GM12878 (cell line): ENCODE results near the gene TRUB1. TPM values are rescaled to one million over a fixed set of nuclear protein-coding genes. Genes with fewer than 3 reads are reported as not detected.

Source experiments
- ATAC-seq: fragments of 200-7000 bp; cut with Tn5 transposase; 3 replicates; pipeline ENCODE4 v1.9.1; 2020; ENCODE audit warnings: mild to moderate bottlenecking, moderate library complexity
- BruUV-seq: library from RNA; stranded (reverse); fragments of 400-500 nt; replicated peaks from 2 replicates; lab custom pipeline; 2021; lab: Mats Ljungman, UMichigan
- CTCF ChIA-PET: fragments of 300-600 bp; sonication (Branson Sonifier 250); formaldehyde crosslinking; extraction: SDS; loops from one replicate; lab custom pipeline; 2021; ENCODE audit warnings: inconsistent platforms; lab: Yijun Ruan, JAX
- POLR2A ChIA-PET: fragments of 350-600 bp; formaldehyde crosslinking; extraction: SDS; loops from one replicate; lab custom pipeline; 2021; ENCODE audit warnings: inconsistent platforms; lab: Charles Lee
- RAD21 ChIA-PET: fragments of 300-600 bp; sonication (Branson Sonifier 250); formaldehyde crosslinking; loops from one replicate; lab custom pipeline; 2023; ENCODE audit warnings: antibody characterized with exemption; ENCODE audit not compliant: unreplicated experiment; lab: Charles Lee
- SMC1A ChIA-PET: fragments of 300-600 bp; sonication (Branson Sonifier 250); formaldehyde crosslinking; loops from one replicate; lab custom pipeline; 2023; ENCODE audit not compliant: unreplicated experiment, uncharacterized antibody; lab: Charles Lee
- DNase-seq: peaks from one replicate; pipeline ENCODE4 v3.0.0-alpha.2; 2011; ENCODE audit warnings: low read depth, low spot score
- FAIRE-seq: peaks from 3 replicates; lab custom pipeline; 2011; peaks lifted over from hg19 to GRCh38; lab: Jason Lieb, UNC
- H2AFZ ChIP-seq: 2 replicates; pipeline ENCODE4 v1.6.0; 2011; ENCODE audit warnings: low read depth, low read length, control low read depth; ENCODE audit not compliant: control insufficient read depth
- H3K27ac ChIP-seq: 2 replicates; pipeline ENCODE4 v1.5.1; 2011; ENCODE audit warnings: control low read depth; ENCODE audit not compliant: control insufficient read depth, insufficient read depth
- H3K27me3 ChIP-seq, 2 experiments: replicated peaks in 1 of 2; 2 replicates each; pipeline versions ENCODE4 v1.6.0 to v1.6.1; 2011; ENCODE audit warnings: low read length in 1 of 2; ENCODE audit not compliant: control insufficient read depth in 2 of 2, insufficient read depth in 2 of 2
- H3K36me3 ChIP-seq, 2 experiments: 2 replicates each; pipeline ENCODE4 v1.5.1; 2011; ENCODE audit warnings: low read length in 1 of 2; ENCODE audit not compliant: control insufficient read depth in 2 of 2, insufficient read depth in 2 of 2
- H3K4me1 ChIP-seq: 2 replicates; pipeline ENCODE4 v1.6.1; 2011; ENCODE audit warnings: mild to moderate bottlenecking, low read length, moderate library complexity, mixed read lengths; ENCODE audit not compliant: control insufficient read depth, insufficient read depth
- H3K4me2 ChIP-seq: 2 replicates; pipeline ENCODE4 v1.6.0; 2011; ENCODE audit warnings: control low read depth; ENCODE audit not compliant: control insufficient read depth, insufficient read depth
- H3K4me3 ChIP-seq: fragments of 200-600 bp; sonication (generic); 2 replicates; pipeline ENCODE4 v1.5.1; 2016
- H3K79me2 ChIP-seq: 2 replicates; pipeline ENCODE4 v1.6.0; 2011; ENCODE audit warnings: low read length; ENCODE audit not compliant: control insufficient read depth, insufficient read depth
- H3K9ac ChIP-seq: 2 replicates; pipeline ENCODE4 v1.8.0; 2011; ENCODE audit warnings: low read length, control low read depth, mixed read lengths; ENCODE audit not compliant: control insufficient read depth, insufficient read depth
- H3K9me3 ChIP-seq: replicated peaks from 3 replicates; pipeline ENCODE4 v1.5.1; 2011; ENCODE audit warnings: mild to moderate bottlenecking, low read length; ENCODE audit not compliant: control insufficient read depth, insufficient read depth
- H4K20me1 ChIP-seq: 2 replicates; pipeline ENCODE4 v1.6.0; 2011; ENCODE audit not compliant: control insufficient read depth, insufficient read depth
- BCL11A ChIP-seq: IDR thresholded peaks from 2 replicates; pipeline ENCODE4 v1.6.1; 2011; ENCODE audit warnings: low read depth, low read length
- CHD1 ChIP-seq: IDR thresholded peaks from 2 replicates; pipeline ENCODE4 v1.6.1; 2012; ENCODE audit warnings: low read depth, low read length, improper control_type of control experiment
- CHD2 ChIP-seq: IDR thresholded peaks from 2 replicates; pipeline ENCODE4 v1.6.1; 2011; ENCODE audit warnings: low read depth, low read length, improper control_type of control experiment, borderline replicate concordance
- CTCF ChIP-seq, 3 experiments: IDR thresholded peaks in 2 of 3; conservative IDR thresholded peaks in 1 of 3; 2 replicates each; pipeline ENCODE4 v1.5.1; 2011; ENCODE audit warnings: low read depth in 3 of 3, low read length in 3 of 3, mild to moderate bottlenecking in 3 of 3, control low read depth in 2 of 3, moderate library complexity in 2 of 3, inconsistent platforms in 1 of 3, mixed read lengths in 1 of 3; ENCODE audit not compliant: control insufficient read depth in 2 of 3, insufficient read depth in 1 of 3; ENCODE audit errors: extremely low read depth in 1 of 3
- FOS ChIP-seq: IDR thresholded peaks from 3 replicates; pipeline ENCODE4 v1.6.1; 2011; ENCODE audit warnings: borderline replicate concordance; ENCODE audit not compliant: insufficient read length; ENCODE audit errors: extremely low read depth
- HDAC6 ChIP-seq: fragments of 200-600 bp; sonication (generic); IDR thresholded peaks from one replicate; pipeline ENCODE4 v1.8.0; 2017; ENCODE audit warnings: antibody characterized with exemption; ENCODE audit not compliant: unreplicated experiment
- JUND ChIP-seq: IDR thresholded peaks from 2 replicates; pipeline ENCODE4 v1.6.1; 2012; ENCODE audit warnings: low read depth, mild to moderate bottlenecking, low read length, improper control_type of control experiment, moderate library complexity
- KAT2A ChIP-seq: conservative IDR thresholded peaks from 2 replicates; pipeline ENCODE4 v1.6.1; 2011; ENCODE audit warnings: low read depth, low read length; ENCODE audit not compliant: control insufficient read depth
- LARP7 ChIP-seq: fragments of 450-650 bp; IDR thresholded peaks from 2 replicates; pipeline ENCODE4 v1.6.1; 2017; ENCODE audit warnings: mild to moderate bottlenecking
- RAD21 ChIP-seq: IDR thresholded peaks from 2 replicates; pipeline ENCODE4 v1.6.1; 2011; ENCODE audit warnings: mild to moderate bottlenecking, low read depth, low read length, moderate library complexity; ENCODE audit not compliant: insufficient read depth
- ZNF24 ChIP-seq: fragments of 450-650 bp; IDR thresholded peaks from 2 replicates; pipeline ENCODE4 v1.6.1; 2017; ENCODE audit warnings: antibody characterized with exemption, mild to moderate bottlenecking
- ZNF274 ChIP-seq: IDR thresholded peaks from one replicate; pipeline ENCODE4 v1.8.0; 2011; ENCODE audit not compliant: insufficient read length, insufficient read depth
- ZNF687 ChIP-seq: fragments of 450-650 bp; IDR thresholded peaks from 2 replicates; pipeline ENCODE4 v1.6.1; 2017; ENCODE audit warnings: mild to moderate bottlenecking, moderate library complexity
- WGBS: methylation state at CpG from one replicate; pipeline ENCODE4 v1.1.6; 2016; ENCODE audit warnings: low lambda C conversion rate; ENCODE audit not compliant: insufficient replicate concordance, insufficient coverage; ENCODE audit errors: missing lambda C conversion rate; 5-methylcytosine and 5-hydroxymethylcytosine counted together
- in situ Hi-C: fragments of 300-500 bp; cut with MboI; formaldehyde crosslinking; loops from 9 replicates; pipeline ENCODE4 v1.14.3; 2018; ENCODE audit warnings: mixed read lengths
- intact Hi-C: fragments of 100-400 bp; cut with micrococcal nuclease; formaldehyde crosslinking; loops from one replicate; pipeline ENCODE4 v1.14.2; 2022; ENCODE audit not compliant: unreplicated experiment
- polyA plus RNA-seq, 11 experiments: library from polyadenylated mRNA; depleted of rRNA in 4 of 11; unstranded in 6 of 11; stranded (reverse) in 5 of 11; fragments of >200 nt; fragmentation: Nextera tagmentation in 4 of 11; fragmentation: Illumina TruSeq in 1 of 11; extraction: Ambion mirVana in 4 of 11; extraction: Trizol in 1 of 11; gene quantifications; 1 replicate in 1 of 11; 2 replicates in 10 of 11; pipeline versions ENCODE4 v1.2.1 to v1.2.3, GENCODE V29; 2011 to 2016; ENCODE audit warnings: inconsistent platforms in 2 of 11, missing spikeins in 2 of 11, low read depth in 1 of 11
- total RNA-seq, 4 experiments: library from RNA; depleted of rRNA in 3 of 4; stranded (reverse); fragments of >200 nt in 3 of 4; fragmentation: Illumina TruSeq in 1 of 4; extraction: Trizol in 1 of 4; gene quantifications; 2 replicates each; pipeline versions ENCODE4 v1.2.1 to v1.2.3, GENCODE V29; 2013 to 2021
- TF ChIP-seq, protein P1 (sequence below): fragments of 450-650 bp; formaldehyde crosslinking; IDR thresholded peaks from 2 replicates; pipeline ENCODE4 v1.4.0; 2022; ENCODE audit warnings: mild to moderate bottlenecking, moderate library complexity

TRUB1 gene
- total and polyA plus RNA-seq, 10 of the 15 experiments (the other 5 are each of a cell fraction or from before 2014, with no cell fraction given): 8.1 to 24.0 (median 15.9) TPM

GRCh38 chr10:114917927-114918672 lies 19.9 kb upstream of the TRUB1 start (continued):
- TF ChIP-seq CHD2 (no peak), BCL11A (no peak), ZNF687 (no peak), FOS (no peak), HDAC6 (no peak)

DNA sequence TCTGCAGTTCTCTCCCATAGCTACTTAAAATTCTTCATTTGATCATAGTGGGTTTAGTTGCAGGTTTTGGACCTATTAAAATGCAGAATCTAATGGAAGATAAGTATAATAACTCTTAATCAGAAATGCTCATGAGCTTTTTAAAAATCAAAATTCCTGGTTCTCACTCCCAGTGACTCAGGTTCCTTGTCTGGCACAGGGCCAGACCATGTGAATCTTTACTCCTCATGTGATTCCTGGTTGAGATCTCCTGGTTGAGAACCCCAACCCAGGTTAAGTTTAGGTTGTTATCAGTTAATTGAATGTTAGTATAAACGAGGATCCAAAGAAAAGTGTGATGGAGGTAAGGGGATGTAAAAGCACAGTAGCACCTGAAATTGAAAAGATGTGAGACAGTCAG lies 17.5 kb upstream of the TRUB1 start:
- H3K9me3 ChIP-seq: no peaks in the 10 kb centered on the region
- no peak overlapping the region for H3K9ac ChIP-seq
- no peaks in the 10 kb centered on the region for H3K36me3 ChIP-seq
- H3K4me3 ChIP-seq: no peak overlapping the region
- H3K4me2 ChIP-seq: no peak overlapping the region
- CTCF ChIA-PET: no interaction called here
- no peaks in the 10 kb centered on the region for H3K79me2 ChIP-seq
- in situ Hi-C loops: no loop called here
- 0% methylated on average over 1 of the region's 1 CpG for WGBS
- intact Hi-C loops: no loop called here
- FAIRE-seq (no peak), ATAC-seq (no peak), DNase-seq (no peak)
- RAD21 ChIA-PET: no interaction called here
- H3K4me1 ChIP-seq: no peaks in the 10 kb centered on the region
- H2AFZ ChIP-seq: no peak overlapping the region
- POLR2A ChIA-PET: no interaction called here
- no TSS peak for BruUV-seq
- H3K27ac ChIP-seq: no peak overlapping the region
- no peaks in the 10 kb centered on the region for H4K20me1 ChIP-seq
- H3K27me3 ChIP-seq: no peaks in the 10 kb centered on the region
- SMC1A ChIA-PET: no interaction called here
- no peak for TF ChIP-seq ZNF274
- TF ChIP-seq, protein P1, sequence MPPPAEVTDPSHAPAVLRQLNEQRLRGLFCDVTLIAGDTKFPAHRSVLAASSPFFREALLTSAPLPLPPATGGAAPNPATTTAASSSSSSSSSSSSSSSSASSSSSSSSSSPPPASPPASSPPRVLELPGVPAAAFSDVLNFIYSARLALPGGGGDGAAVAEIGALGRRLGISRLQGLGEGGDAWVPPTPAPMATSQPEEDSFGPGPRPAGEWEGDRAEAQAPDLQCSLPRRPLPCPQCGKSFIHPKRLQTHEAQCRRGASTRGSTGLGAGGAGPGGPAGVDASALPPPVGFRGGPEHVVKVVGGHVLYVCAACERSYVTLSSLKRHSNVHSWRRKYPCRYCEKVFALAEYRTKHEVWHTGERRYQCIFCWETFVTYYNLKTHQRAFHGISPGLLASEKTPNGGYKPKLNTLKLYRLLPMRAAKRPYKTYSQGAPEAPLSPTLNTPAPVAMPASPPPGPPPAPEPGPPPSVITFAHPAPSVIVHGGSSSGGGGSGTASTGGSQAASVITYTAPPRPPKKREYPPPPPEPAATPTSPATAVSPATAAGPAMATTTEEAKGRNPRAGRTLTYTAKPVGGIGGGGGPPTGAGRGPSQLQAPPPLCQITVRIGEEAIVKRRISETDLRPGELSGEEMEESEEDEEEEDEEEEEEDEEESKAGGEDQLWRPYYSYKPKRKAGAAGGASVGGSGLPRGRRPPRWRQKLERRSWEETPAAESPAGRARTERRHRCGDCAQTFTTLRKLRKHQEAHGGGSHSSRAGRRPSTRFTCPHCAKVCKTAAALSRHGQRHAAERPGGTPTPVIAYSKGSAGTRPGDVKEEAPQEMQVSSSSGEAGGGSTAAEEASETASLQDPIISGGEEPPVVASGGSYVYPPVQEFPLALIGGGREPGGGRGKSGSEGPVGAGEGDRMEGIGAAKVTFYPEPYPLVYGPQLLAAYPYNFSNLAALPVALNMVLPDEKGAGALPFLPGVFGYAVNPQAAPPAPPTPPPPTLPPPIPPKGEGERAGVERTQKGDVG (CRISPR knock-in tag): no peak
- no peak for TF ChIP-seq RAD21
- no peak for TF ChIP-seq LARP7
- no peak for TF ChIP-seq KAT2A
- TF ChIP-seq CHD1: no peak
- no peak for TF ChIP-seq ZNF24
- TF ChIP-seq JUND: no peak
- no peak for TF ChIP-seq CTCF (IDR thresholded peaks at IDR 0.05 in 2 of 3, conservative IDR thresholded peaks at IDR 0.05 in 1 of 3; ENCODE audit: control insufficient read depth in 2 of 3, extremely low read depth in 1 of 3, insufficient read depth in 1 of 3, low read depth in 3 of 3, low read length in 3 of 3)
